A549 (cell line): Measurements from ENCODE around the gene GNL3L. TPM values are rescaled to one million over a fixed set of nuclear protein-coding genes. Genes with fewer than 3 reads are reported as not detected.

ENCODE experiments used
- polyA plus RNA-seq, 4 experiments: library from polyadenylated mRNA; depleted of rRNA in 3 of 4; stranded (reverse); fragments of >200 nt; fragmentation: RNase III in 1 of 4; extraction: RNeasy Plus Mini Kit Qiagen cat#74134 plus additional on column Dnase treatment in 1 of 4; gene quantifications; 2 replicates in 3 of 4; 3 replicates in 1 of 4; pipeline ENCODE4 v1.2.3, GENCODE V29; 2011 to 2017

Gene GNL3L
- polyA plus RNA-seq, 2 of the 4 experiments (the other 2 are of a cell fraction), result 20.7 to 51.9 TPM

Other genes with a start within 250 kb of the GNL3L start
- gene WNK3, start 172.2 kb upstream of the GNL3L start, polyA plus RNA-seq (2011; rRNA removed), result 0.05 and 0.08 TPM in 2 replicates
- gene WNK3, start 172.2 kb upstream of the GNL3L start, polyA plus RNA-seq (2017; fragmentation: RNase III; extraction: RNeasy Plus Mini Kit Qiagen cat#74134 plus additional on column Dnase treatment), result 0.03 to 0.04 TPM in 2 of 3 replicates, not detected in the other
- gene TSR2, start 89.8 kb upstream of the GNL3L start, polyA plus RNA-seq (2011; rRNA removed), result 22.4 and 26.9 TPM in 2 replicates
- gene TSR2, start 89.8 kb upstream of the GNL3L start, polyA plus RNA-seq (2017; fragmentation: RNase III; extraction: RNeasy Plus Mini Kit Qiagen cat#74134 plus additional on column Dnase treatment), result 53.7 to 60.4 TPM (median 57.9 TPM) in 3 replicates
- gene FGD1, start 34.0 kb upstream of the GNL3L start, polyA plus RNA-seq (2011; rRNA removed), result 1.9 and 2.9 TPM in 2 replicates
- 5.1 to 5.8 TPM (median 5.6 TPM) in 3 replicates for gene FGD1, start 34.0 kb upstream of the GNL3L start, polyA plus RNA-seq (2017; fragmentation: RNase III; extraction: RNeasy Plus Mini Kit Qiagen cat#74134 plus additional on column Dnase treatment)